ENCODE measurements around the gene RBFOX1. TPM values are rescaled to one million over a fixed set of nuclear protein-coding genes. Genes with fewer than 3 reads are reported as not detected.
"Not testable (repeated sequence)": the region's sequence is repeated elsewhere in the genome, so short reads cannot be mapped to it uniquely, and the experiment has no call there.

The RBFOX1 gene
- total RNA-seq, 4 donors from 2014 or later: 1.0 to 3.4 TPM; not detected in 2

- Histone ChIP-seq H3K4me3 (no peak overlapping the region), H3K27ac (no peak overlapping the region)
Observed at GRCh38 chr16:7492122-7492521, 159.5 kb downstream of the RBFOX1 start.

GRCh38 chr16:7493133-7493532, 160.5 kb downstream of the RBFOX1 start:
- Histone ChIP-seq H3K36me3 (no peaks in the 10 kb centered on the region), H3K4me3 (no peak overlapping the region), H3K4me1 (no peaks in the 10 kb centered on the region), H3K9me3 (peaks cover 0 to 3% (median 0%) of the 10 kb centered on the region in 4 donors), H3K27ac (no peak overlapping the region), H3K27me3 (no peaks in the 10 kb centered on the region)
- TF ChIP-seq CTCF (IDR thresholded peaks at IDR 0.05) (no peak), POLR2A (IDR thresholded peaks at IDR 0.05) (no peak)
- DNase-seq: no peak

More at GRCh38 chr16:7492122-7492521, 159.5 kb downstream of the RBFOX1 start:
- TF ChIP-seq POLR2A (IDR thresholded peaks at IDR 0.05) (no peak), CTCF (IDR thresholded peaks at IDR 0.05) (no peak)
- DNase-seq: no peak
- H3K4me1 ChIP-seq: no peaks in the 10 kb centered on the region
- no peaks in the 10 kb centered on the region for H3K27me3 ChIP-seq
- no peaks in the 10 kb centered on the region for H3K36me3 ChIP-seq
- peaks cover 0 to 3% (median 0%) of the 10 kb centered on the region in 4 donors for H3K9me3 ChIP-seq

- no peaks in the 10 kb centered on the region for H3K27me3 ChIP-seq
- H3K4me3 ChIP-seq: no peak overlapping the region
- TF ChIP-seq CTCF (IDR thresholded peaks at IDR 0.05) (no peak), POLR2A (IDR thresholded peaks at IDR 0.05) (no peak)
- H3K4me1 ChIP-seq: no peaks in the 10 kb centered on the region
- no peak overlapping the region for H3K27ac ChIP-seq
- DNase-seq: no peak
- no peaks in the 10 kb centered on the region for H3K36me3 ChIP-seq
- H3K9me3 ChIP-seq: peaks cover 0 to 3% (median 0%) of the 10 kb centered on the region in 4 donors
Observed at GRCh38 chr16:7497691-7498090, 165.0 kb downstream of the RBFOX1 start.

GRCh38 chr16:7501868-7502267, 169.2 kb downstream of the RBFOX1 start:
- peaks cover 0 to 3% (median 0%) of the 10 kb centered on the region in 4 donors for H3K9me3 ChIP-seq
- TF ChIP-seq CTCF (IDR thresholded peaks at IDR 0.05) (no peak), POLR2A (IDR thresholded peaks at IDR 0.05) (no peak)
- H3K36me3 ChIP-seq: no peaks in the 10 kb centered on the region
- no peak overlapping the region for H3K4me3 ChIP-seq
- no peaks in the 10 kb centered on the region for H3K4me1 ChIP-seq
- H3K27ac ChIP-seq: no peak overlapping the region
- H3K27me3 ChIP-seq: no peaks in the 10 kb centered on the region
- DNase-seq: no peak

- H3K27me3 ChIP-seq, H3K36me3 ChIP-seq, H3K4me3 ChIP-seq, H3K4me1 ChIP-seq, H3K9me3 ChIP-seq, H3K27ac ChIP-seq, DNase-seq: not testable (repeated sequence)
Observed at GRCh38 chr16:7502591-7503157, 170.0 kb downstream of the RBFOX1 start.

- Histone ChIP-seq H3K4me1 (no peaks in the 10 kb centered on the region), H3K4me3 (no peak overlapping the region), H3K9me3 (peaks cover 0 to 3% (median 0%) of the 10 kb centered on the region in 4 donors), H3K27me3 (no peaks in the 10 kb centered on the region), H3K36me3 (no peaks in the 10 kb centered on the region), H3K27ac (no peak overlapping the region)
- DNase-seq: no peak
- no peak for TF ChIP-seq POLR2A (IDR thresholded peaks at IDR 0.05)
Observed at GRCh38 chr16:7503666-7504065, 171.0 kb downstream of the RBFOX1 start.

GRCh38 chr16:7504844-7505243, 172.2 kb downstream of the RBFOX1 start:
- Histone ChIP-seq H3K36me3 (no peaks in the 10 kb centered on the region), H3K27me3 (no peaks in the 10 kb centered on the region), H3K4me3 (no peak overlapping the region), H3K27ac (no peak overlapping the region), H3K4me1 (no peaks in the 10 kb centered on the region), H3K9me3 (no peaks in the 10 kb centered on the region)
- DNase-seq: no peak
- no peak for TF ChIP-seq POLR2A (IDR thresholded peaks at IDR 0.05)
- TF ChIP-seq CTCF (IDR thresholded peaks at IDR 0.05): no peak

Data from Peyer's patch (tissue), 4 donors.